GM10248 (cell line): Measurements from ENCODE around the gene SELPLG.
A peak's percentile ranks its signal among the peaks of the same experiment; 100 is the strongest.
"Not testable (repeated sequence)": the region's sequence is repeated elsewhere in the genome, so short reads cannot be mapped to it uniquely, and the experiment has no call there.

Experiments used
- CTCF ChIA-PET: fragments of 300-600 bp; sonication (Branson Sonifier 250); formaldehyde crosslinking; extraction: SDS; loops from one replicate; lab custom pipeline; 2021; ENCODE audit warnings: antibody characterized with exemption; lab: Yijun Ruan, JAX
- POLR2A ChIA-PET: fragments of 350-650 bp; sonication (Branson Sonifier 250); formaldehyde crosslinking; extraction: SDS; loops from one replicate; lab custom pipeline; 2020; ENCODE audit warnings: antibody characterized with exemption; lab: Yijun Ruan, JAX
- DNase-seq: peaks from one replicate; pipeline ENCODE4 v3.0.0; 2012; ENCODE audit errors: extremely low spot score
- TF ChIP-seq, protein P1 (sequence below): IDR thresholded peaks from 2 replicates; pipeline ENCODE4 v1.5.1; 2012; ENCODE audit warnings: mild to moderate bottlenecking, low read depth; ENCODE audit errors: extremely low read depth, missing control alignments, control extremely low read depth

The SELPLG gene

GRCh38 chr12:108622921-108623514 is 10.7 kb downstream of the SELPLG start:
- ChIA-PET CTCF (interaction anchor here (1.0 to 18.2 kb wide), 3 partner anchors 9 to 328 kb away, joined by 3 to 543 read pairs (median 4); partner anchors contain the start of genes ISCU and SART3), POLR2A (no interaction called here)

GRCh38 chr12:108622421-108622820 is 11.3 kb downstream of the SELPLG start:
- ChIA-PET CTCF (interaction anchor here (0.8 to 18.2 kb wide), 5 partner anchors 9 to 328 kb away, joined by 3 to 543 read pairs (median 4); partner anchors contain the start of genes ISCU, SART3 and SELPLG), POLR2A (no interaction called here)
- TF ChIP-seq, protein P1, sequence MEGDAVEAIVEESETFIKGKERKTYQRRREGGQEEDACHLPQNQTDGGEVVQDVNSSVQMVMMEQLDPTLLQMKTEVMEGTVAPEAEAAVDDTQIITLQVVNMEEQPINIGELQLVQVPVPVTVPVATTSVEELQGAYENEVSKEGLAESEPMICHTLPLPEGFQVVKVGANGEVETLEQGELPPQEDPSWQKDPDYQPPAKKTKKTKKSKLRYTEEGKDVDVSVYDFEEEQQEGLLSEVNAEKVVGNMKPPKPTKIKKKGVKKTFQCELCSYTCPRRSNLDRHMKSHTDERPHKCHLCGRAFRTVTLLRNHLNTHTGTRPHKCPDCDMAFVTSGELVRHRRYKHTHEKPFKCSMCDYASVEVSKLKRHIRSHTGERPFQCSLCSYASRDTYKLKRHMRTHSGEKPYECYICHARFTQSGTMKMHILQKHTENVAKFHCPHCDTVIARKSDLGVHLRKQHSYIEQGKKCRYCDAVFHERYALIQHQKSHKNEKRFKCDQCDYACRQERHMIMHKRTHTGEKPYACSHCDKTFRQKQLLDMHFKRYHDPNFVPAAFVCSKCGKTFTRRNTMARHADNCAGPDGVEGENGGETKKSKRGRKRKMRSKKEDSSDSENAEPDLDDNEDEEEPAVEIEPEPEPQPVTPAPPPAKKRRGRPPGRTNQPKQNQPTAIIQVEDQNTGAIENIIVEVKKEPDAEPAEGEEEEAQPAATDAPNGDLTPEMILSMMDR = no peak
- peak; percentile 47 for DNase-seq

More at GRCh38 chr12:108622921-108623514, 10.7 kb downstream of the SELPLG start:
- TF ChIP-seq, protein P1 = no peak
- DNase-seq = no peak

- ChIA-PET POLR2A (no interaction called here), CTCF (interaction anchor here (5.5 to 18.2 kb wide), 3 partner anchors 13 to 182 kb away, joined by 56 to 543 read pairs (median 235); partner anchors contain the start of genes ISCU, SART3 and SELPLG)
- DNase-seq = no peak
- TF ChIP-seq, protein P1 = no peak
These were observed 12.5 kb downstream of the SELPLG start for GRCh38 chr12:108621161-108621560.

DNA sequence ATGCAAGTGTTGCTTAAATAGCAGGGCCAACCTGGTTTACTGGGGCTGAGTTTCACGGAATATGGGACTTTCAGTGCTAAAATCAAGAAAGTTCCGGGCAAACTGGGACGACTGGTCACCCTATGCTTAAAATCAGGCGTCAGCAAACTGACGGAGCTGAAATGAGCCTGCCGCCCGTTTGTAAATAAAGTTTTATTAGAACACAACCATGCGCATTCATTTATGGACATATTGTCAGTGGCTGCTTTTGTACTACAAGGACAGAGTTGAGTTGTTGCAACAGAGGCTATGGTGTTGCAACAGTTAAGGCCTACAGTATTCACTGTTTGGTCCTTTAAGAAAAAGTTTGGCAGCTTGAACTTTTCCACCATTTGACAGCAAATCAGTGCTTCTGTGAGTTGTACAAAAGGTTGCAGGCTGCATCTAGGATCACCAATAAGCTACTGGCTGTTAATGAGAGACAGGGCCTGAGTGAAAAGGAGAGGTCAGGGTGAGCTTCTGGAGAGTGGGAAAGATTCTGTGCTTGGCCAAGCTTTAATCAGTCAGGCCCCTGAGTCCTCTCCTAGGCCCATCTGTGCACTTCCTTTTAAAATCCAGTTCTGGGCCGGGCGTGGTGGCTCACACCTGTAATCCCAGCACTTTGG is 13.3 kb downstream of the SELPLG start:
- ChIA-PET CTCF (interaction anchor here (0.7 to 18.2 kb wide), 4 partner anchors 14 to 183 kb away, joined by 3 to 543 read pairs (median 146); partner anchors contain the start of genes ISCU, SART3 and SELPLG), POLR2A (no interaction called here)
- TF ChIP-seq, protein P1 = no peak
- DNase-seq = no peak

DNA sequence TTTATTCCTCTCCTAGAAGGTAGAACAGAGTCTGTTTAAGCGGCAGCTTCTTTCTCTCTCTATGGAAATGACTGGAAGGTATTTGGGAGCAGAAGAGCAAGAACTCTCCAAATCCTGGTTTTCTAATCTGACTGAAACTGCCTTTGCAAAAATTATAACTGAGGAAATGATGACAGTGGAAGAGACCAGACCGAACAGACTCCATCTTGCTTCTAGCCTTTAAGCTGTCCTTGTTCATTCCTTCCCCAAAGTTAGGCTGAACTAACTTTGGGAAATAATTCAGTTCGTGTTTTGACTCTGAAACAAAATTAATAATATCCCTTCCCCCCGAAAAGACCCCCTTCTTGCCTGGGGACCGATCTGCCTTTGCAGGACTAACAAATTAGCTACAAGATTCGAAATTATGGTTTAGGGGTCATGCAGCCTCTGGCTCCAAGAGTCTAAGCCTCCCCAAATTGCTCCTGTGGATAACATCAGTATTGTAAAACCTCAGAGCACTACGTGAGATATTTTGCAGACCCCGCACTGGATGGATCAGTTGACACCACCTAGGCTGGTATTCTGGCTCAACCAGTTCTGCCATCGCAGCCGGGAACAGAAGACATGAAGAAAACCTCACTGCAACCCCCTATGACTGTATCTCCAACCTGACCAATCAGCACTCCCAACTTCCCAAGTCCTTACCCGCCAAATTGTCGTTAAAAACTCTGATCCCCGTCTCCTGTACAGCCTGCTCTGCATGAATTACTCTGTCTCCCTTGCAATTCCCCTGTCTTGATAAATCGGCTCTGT is 14.1 kb downstream of the SELPLG start:
- DNase-seq = no peak
- TF ChIP-seq, protein P1 = no peak
- ChIA-PET POLR2A (interaction anchor here (0.7 to 3.8 kb wide), 4 partner anchors 47 to 176 kb away, joined by 3 to 16 read pairs (median 4); no protein-coding TSS in a partner anchor), CTCF (interaction anchor here (0.9 to 18.2 kb wide), 8 partner anchors 13 to 184 kb away, joined by 3 to 543 read pairs (median 13); partner anchors contain the start of genes ISCU, SART3 and SELPLG)

GRCh38 chr12:108618953-108619274 is 14.8 kb downstream of the SELPLG start:
- ChIA-PET POLR2A (interaction anchor here (0.7 to 3.8 kb wide), 2 partner anchors 47 to 51 kb away, joined by 3 to 16 read pairs; no protein-coding TSS in a partner anchor), CTCF (interaction anchor here (0.7 to 18.2 kb wide), 20 partner anchors 12 to 707 kb away, joined by 3 to 543 read pairs (median 6); partner anchors contain the start of genes ISCU, SART3 and SELPLG)
- DNase-seq = not testable (repeated sequence)
